Psoas muscle (tissue), 8 donors: ENCODE measurements around the gene ELF2. TPM values are rescaled to one million over a fixed set of nuclear protein-coding genes. Genes with fewer than 3 reads are reported as not detected.
"Not testable (repeated sequence)": the region's sequence is repeated elsewhere in the genome, so short reads cannot be mapped to it uniquely, and the experiment has no call there.

Source experiments
- ATAC-seq, 4 donors: fragments of 200-7000 bp; cut with Tn5 transposase; one replicate each; pipeline ENCODE4 v1.9.1; 2020; ENCODE audit warnings: moderate library complexity in 3 of 4, mild to moderate bottlenecking in 2 of 4
- DNase-seq, 2 donors: peaks; one replicate each; pipeline ENCODE4 v3.0.0-alpha.2; 2020
- H3K27ac ChIP-seq: fragments of 200-600 bp; one replicate; pipeline ENCODE4 v1.8.0; 2022
- H3K27me3 ChIP-seq, 3 donors: fragments of 200-600 bp in 1 of 3; one replicate each; pipeline versions ENCODE4 v1.6.1 to v1.8.0; 2013 to 2022; ENCODE audit warnings: low read length in 2 of 3, mild to moderate bottlenecking in 2 of 3, moderate library complexity in 1 of 3; ENCODE audit not compliant: insufficient read depth in 3 of 3
- H3K36me3 ChIP-seq, 2 donors: fragments of 200-600 bp in 1 of 2; one replicate each; pipeline versions ENCODE4 v1.6.1 to v1.8.0; 2013 to 2022; ENCODE audit warnings: low read depth in 1 of 2, mild to moderate bottlenecking in 1 of 2, moderate library complexity in 1 of 2; ENCODE audit not compliant: insufficient read depth in 1 of 2
- H3K4me1 ChIP-seq: fragments of 200-600 bp; one replicate; pipeline ENCODE4 v1.8.0; 2022
- H3K4me3 ChIP-seq: fragments of 200-600 bp; one replicate; pipeline ENCODE4 v1.8.0; 2022; ENCODE audit warnings: mild to moderate bottlenecking
- H3K9me3 ChIP-seq: fragments of 200-600 bp; one replicate; pipeline ENCODE4 v1.8.0; 2022
- CTCF ChIP-seq: fragments of 200-600 bp; IDR thresholded peaks from one replicate; pipeline ENCODE4 v1.8.0; 2022; ENCODE audit warnings: antibody characterized with exemption
- WGBS, 3 donors: extraction: QIAGEN DNeasy Blood & Tissue Kit; methylation state at CpG; one replicate each; pipeline versions ENCODE4 v1.1.6 to v1.1.7; 2013; 5-methylcytosine and 5-hydroxymethylcytosine counted together
- intact Hi-C, 2 donors: fragments of 100-400 bp; cut with DNase I; formaldehyde crosslinking; loops; one replicate each; pipeline versions ENCODE4 v1.11.0 to v1.14.2; 2022
- polyA plus RNA-seq, 3 donors: library from polyadenylated mRNA; stranded (reverse); fragments of 200-250 nt; gene quantifications; one replicate each; pipeline ENCODE4 v1.2.3, GENCODE V29; 2013
- total RNA-seq, 4 donors: library from RNA; stranded (reverse); fragmentation: NEBNext Ultra II Directional in 2 of 4; extraction: Animal tissue kit (Norgen Biotek cat#: 25700) in 2 of 4; gene quantifications; one replicate each; pipeline versions ENCODE4 v1.2.1 to v1.2.4, GENCODE V29; 2021 to 2023
- donor health status: healthy with polysubstance abuse.
- donor health status: DM: no; HTN: no; CAD: no; lungs with moderate emphysema.
- donor health status: Bipolar disorder and iron deficiency.
- donor health status: healthy.
- donor health status: DM: yes; HTN: yes; CAD: no.
- donor health status: DM: no; HTN: no; CAD: no.
- donor health status: DM: no; HTN: no; CAD: no.
- donor health status: DM: yes; HTN: yes; CAD: no.

Gene ELF2
- total and polyA plus RNA-seq, 7 donors: 10.3 to 31.7 (median 27.0) TPM

GRCh38 chr4:139219450-139220055, 42.5 kb upstream of the ELF2 start:
- TF ChIP-seq CTCF: no peak
- H3K27me3 ChIP-seq: no peaks in the 10 kb centered on the region
- WGBS, 3 donors: 83 to 88% (median 86%) methylated on average over 4 of the region's 4 CpGs
- intact Hi-C loops: no loop called here
- H3K9me3 ChIP-seq: no peaks in the 10 kb centered on the region
- H3K36me3 ChIP-seq: no peaks in the 10 kb centered on the region
- no peak overlapping the region for H3K4me3 ChIP-seq
- H3K4me1 ChIP-seq: peaks cover 3% of the 10 kb centered on the region
- DNase-seq (no peak), ATAC-seq (no peak)
- H3K27ac ChIP-seq: no peak overlapping the region

- intact Hi-C loops: no loop called here
- TF ChIP-seq CTCF: no peak
- Histone ChIP-seq H3K27me3 (no peaks in the 10 kb centered on the region), H3K27ac (no peak overlapping the region), H3K36me3 (no peaks in the 10 kb centered on the region), H3K4me3 (no peak overlapping the region), H3K4me1 (peaks cover 13% of the 10 kb centered on the region), H3K9me3 (no peaks in the 10 kb centered on the region)
- WGBS, 3 donors: 19 to 39% (median 20%) methylated on average over 7 of the region's 7 CpGs
- ATAC-seq (peak; percentile 33 to 76 (median 55)), DNase-seq (peak; percentile 22 to 57)
Measured at GRCh38 chr4:139214039-139214534, 37.1 kb upstream of the ELF2 start.

- H3K27me3 ChIP-seq, H3K4me3 ChIP-seq, H3K36me3 ChIP-seq, H3K9me3 ChIP-seq, intact Hi-C loops, DNase-seq, H3K27ac ChIP-seq, ATAC-seq: not testable (repeated sequence)
- 80 to 92% (median 85%) methylated on average over 10 of the region's 10 CpGs for WGBS, 3 donors
- peaks cover 13% of the 10 kb centered on the region for H3K4me1 ChIP-seq
Measured at GRCh38 chr4:139213633-139214032, 36.6 kb upstream of the ELF2 start.

- TF ChIP-seq CTCF: no peak
- DNase-seq (no peak), ATAC-seq (no peak)
- no peak overlapping the region for H3K4me3 ChIP-seq
- no peaks in the 10 kb centered on the region for H3K36me3 ChIP-seq
- no peak overlapping the region for H3K27ac ChIP-seq
- no peaks in the 10 kb centered on the region for H3K27me3 ChIP-seq
- 92 to 97% (median 97%) methylated on average over 3 of the region's 3 CpGs for WGBS, 3 donors
- H3K4me1 ChIP-seq: peaks cover 13% of the 10 kb centered on the region
- H3K9me3 ChIP-seq: no peaks in the 10 kb centered on the region
- intact Hi-C loops: no loop called here
Measured at GRCh38 chr4:139212900-139213299, 35.9 kb upstream of the ELF2 start.

GRCh38 chr4:139210486-139210885, 33.5 kb upstream of the ELF2 start:
- TF ChIP-seq CTCF: no peak
- DNase-seq: no peak

More at GRCh38 chr4:139210486-139210885, 33.5 kb upstream of the ELF2 start:
- 56 to 83% (median 58%) methylated on average over 1 of the region's 1 CpG for WGBS, 3 donors
- no peak overlapping the region for H3K4me3 ChIP-seq
- H3K27ac ChIP-seq: no peak overlapping the region
- intact Hi-C loops: no loop called here
- no peaks in the 10 kb centered on the region for H3K9me3 ChIP-seq
- H3K27me3 ChIP-seq: no peaks in the 10 kb centered on the region
- ATAC-seq: no peak
- peaks cover 13% of the 10 kb centered on the region for H3K4me1 ChIP-seq
- H3K36me3 ChIP-seq: no peaks in the 10 kb centered on the region
